ENCODE measurements around the gene CLDN16. TPM values are rescaled to one million over a fixed set of nuclear protein-coding genes. Genes with fewer than 3 reads are reported as not detected.

The CLDN16 gene
- total RNA-seq, 1 donor from 2014 or later: 0.74 TPM

GRCh38 chr3:190385731-190386688 is 2.0 kb upstream of the CLDN16 start:
- DNase-seq (no peak), ATAC-seq (peak; percentile 57 to 71)
- no peak for TF ChIP-seq CTCF (IDR thresholded peaks at IDR 0.05)
- Histone ChIP-seq H3K9me3 (no peaks in the 10 kb centered on the region), H3K4me3 (no peak overlapping the region), H3K27me3 (ENCODE audit: low read depth) (no peaks in the 10 kb centered on the region), H3K36me3 (no peaks in the 10 kb centered on the region), H3K4me1 (no peaks in the 10 kb centered on the region), H3K27ac (no peak overlapping the region)
- intact Hi-C loops (cut with DNase I): no loop called here

GRCh38 chr3:190388703-190389102 is 740 bp downstream of the CLDN16 start:
- ATAC-seq (no peak), DNase-seq (no peak)
- H3K4me3 ChIP-seq: no peak overlapping the region
- H3K27ac ChIP-seq: no peak overlapping the region
- no peaks in the 10 kb centered on the region for H3K36me3 ChIP-seq
- intact Hi-C loops (cut with DNase I): no loop called here
- TF ChIP-seq CTCF (IDR thresholded peaks at IDR 0.05): no peak
- no peaks in the 10 kb centered on the region for H3K4me1 ChIP-seq
- no peaks in the 10 kb centered on the region for H3K27me3 ChIP-seq (ENCODE audit: low read depth)
- no peaks in the 10 kb centered on the region for H3K9me3 ChIP-seq

GRCh38 chr3:190396001-190396400 is 8.0 kb downstream of the CLDN16 start:
- Histone ChIP-seq H3K4me3 (no peak overlapping the region), H3K9me3 (no peaks in the 10 kb centered on the region), H3K27me3 (ENCODE audit: low read depth) (no peaks in the 10 kb centered on the region), H3K4me1 (no peaks in the 10 kb centered on the region), H3K36me3 (no peaks in the 10 kb centered on the region), H3K27ac (no peak overlapping the region)
- ATAC-seq (no peak), DNase-seq (no peak)
- intact Hi-C loops (cut with DNase I): no loop called here
- no peak for TF ChIP-seq CTCF (IDR thresholded peaks at IDR 0.05)

GRCh38 chr3:190397889-190398288 is 9.9 kb downstream of the CLDN16 start:
- H3K36me3 ChIP-seq: no peaks in the 10 kb centered on the region
- no peak for TF ChIP-seq CTCF (IDR thresholded peaks at IDR 0.05)
- intact Hi-C loops (cut with DNase I): no loop called here
- ATAC-seq: no peak
- H3K27me3 ChIP-seq (ENCODE audit: low read depth): no peaks in the 10 kb centered on the region
- no peaks in the 10 kb centered on the region for H3K4me1 ChIP-seq
- no peak overlapping the region for H3K4me3 ChIP-seq
- H3K9me3 ChIP-seq: no peaks in the 10 kb centered on the region
- DNase-seq: no peak
- no peak overlapping the region for H3K27ac ChIP-seq

- no peak for ATAC-seq
- no peaks in the 10 kb centered on the region for H3K9me3 ChIP-seq
These were observed 11.7 kb downstream of the CLDN16 start for GRCh38 chr3:190399677-190400076.

More at GRCh38 chr3:190399677-190400076, 11.7 kb downstream of the CLDN16 start:
- Histone ChIP-seq H3K4me1 (no peaks in the 10 kb centered on the region), H3K27me3 (ENCODE audit: low read depth) (no peaks in the 10 kb centered on the region), H3K27ac (no peak overlapping the region), H3K4me3 (no peak overlapping the region), H3K36me3 (no peaks in the 10 kb centered on the region)
- TF ChIP-seq CTCF (IDR thresholded peaks at IDR 0.05): no peak
- intact Hi-C loops (cut with DNase I): no loop called here
- no peak for DNase-seq

Measured in lower lobe of right lung (tissue), 2 donors.